HG03432 (cell line): ENCODE results near the gene CCR2.

Experiments
- ATAC-seq: cut with Tn5 transposase; IDR thresholded peaks from one replicate; pipeline ENCODE4 v1.9.1; 2021; ENCODE audit warnings: mild to moderate bottlenecking, moderate library complexity; ENCODE audit not compliant: unreplicated experiment

Gene CCR2

GRCh38 chr3:46354478-46354877, 567 bp downstream of the CCR2 start:
- ATAC-seq = no peak

- ATAC-seq = no peak
These were observed 1.1 kb downstream of the CCR2 start for GRCh38 chr3:46354984-46355383.

GRCh38 chr3:46356276-46356675, 2.4 kb downstream of the CCR2 start:
- ATAC-seq = no peak

GRCh38 chr3:46356909-46357308, 3.0 kb downstream of the CCR2 start:
- no peak for ATAC-seq

DNA sequence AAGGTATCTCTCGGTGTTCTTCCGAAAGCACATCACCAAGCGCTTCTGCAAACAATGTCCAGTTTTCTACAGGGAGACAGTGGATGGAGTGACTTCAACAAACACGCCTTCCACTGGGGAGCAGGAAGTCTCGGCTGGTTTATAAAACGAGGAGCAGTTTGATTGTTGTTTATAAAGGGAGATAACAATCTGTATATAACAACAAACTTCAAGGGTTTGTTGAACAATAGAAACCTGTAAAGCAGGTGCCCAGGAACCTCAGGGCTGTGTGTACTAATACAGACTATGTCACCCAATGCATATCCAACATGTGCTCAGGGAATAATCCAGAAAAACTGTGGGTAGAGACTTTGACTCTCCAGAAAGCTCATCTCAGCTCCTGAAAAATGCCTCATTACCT, 4.6 kb downstream of the CCR2 start:
- no peak for ATAC-seq

DNA sequence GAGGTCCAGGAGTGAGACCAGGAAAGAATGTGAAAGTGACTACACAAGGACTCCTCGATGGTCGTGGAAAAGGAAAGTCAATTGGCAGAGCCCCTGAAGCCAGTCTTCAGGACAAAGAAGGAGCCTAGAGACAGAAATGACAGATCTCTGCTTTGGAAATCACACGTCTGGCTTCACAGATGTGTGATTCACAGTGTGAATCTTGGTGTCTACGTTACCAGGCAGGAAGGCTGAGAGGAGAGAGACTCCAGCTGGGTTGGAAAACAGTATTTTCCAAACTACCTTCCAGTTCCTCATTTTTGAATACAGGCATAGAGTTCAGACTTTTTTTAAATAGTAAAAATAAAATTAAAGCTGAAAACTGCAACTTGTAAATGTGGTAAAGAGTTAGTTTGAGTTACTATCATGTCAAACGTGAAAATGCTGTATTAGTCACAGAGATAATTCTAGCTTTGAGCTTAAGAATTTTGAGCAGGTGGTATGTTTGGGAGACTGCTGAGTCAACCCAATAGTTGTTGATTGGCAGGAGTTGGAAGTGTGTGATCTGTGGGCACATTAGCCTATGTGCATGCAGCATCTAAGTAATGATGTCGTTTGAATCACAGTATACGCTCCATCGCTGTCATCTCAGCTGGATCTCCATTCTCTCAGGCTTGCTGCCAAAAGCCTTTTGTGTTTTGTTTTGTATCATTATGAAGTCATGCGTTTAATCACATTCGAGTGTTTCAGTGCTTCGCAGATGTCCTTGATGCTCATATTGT, 6.0 kb downstream of the CCR2 start:
- ATAC-seq = peak; percentile 67

GRCh38 chr3:46360907-46361306, 7.0 kb downstream of the CCR2 start:
- no peak for ATAC-seq

DNA sequence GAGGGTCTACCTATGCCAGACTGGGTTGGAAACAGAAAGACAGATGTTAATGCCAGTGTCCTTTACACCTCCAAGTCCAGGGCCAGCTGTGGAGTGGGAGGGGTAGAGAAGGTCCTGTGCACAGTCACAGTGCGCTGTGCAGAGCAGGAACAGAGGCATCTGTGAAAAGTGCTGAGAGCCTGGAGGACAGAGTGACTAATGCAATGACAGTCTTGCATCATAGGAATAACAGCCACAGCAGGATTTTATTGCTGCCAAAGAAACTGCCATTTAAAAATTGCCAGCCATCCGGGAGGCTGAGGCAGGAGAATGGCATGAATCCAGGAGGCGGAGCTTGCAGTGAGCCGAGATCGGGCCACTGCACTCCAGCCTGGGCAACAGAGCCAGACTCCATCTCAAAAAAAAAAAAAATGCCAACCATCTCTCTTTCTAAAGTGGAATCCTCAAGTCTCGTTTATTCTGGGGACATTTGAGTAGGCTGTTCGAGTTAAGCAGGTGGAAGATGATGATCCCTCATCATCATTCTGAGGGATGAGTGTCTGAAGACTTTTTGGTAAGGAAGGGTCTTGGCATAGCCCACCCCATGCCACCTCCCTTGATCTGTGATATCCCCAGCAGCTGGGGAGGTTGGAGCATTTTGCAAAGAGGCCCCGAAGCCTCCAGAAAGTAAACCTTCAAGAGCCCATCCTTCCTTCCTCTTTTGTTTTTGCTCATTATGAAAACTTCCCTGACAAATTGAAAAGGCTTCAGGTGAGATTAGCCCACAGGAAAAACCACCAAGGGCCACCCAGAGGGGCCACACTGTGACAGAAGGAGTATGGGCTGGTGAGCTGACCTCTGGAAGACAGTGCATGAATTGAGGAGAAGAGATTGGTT, 7.7 kb downstream of the CCR2 start:
- no peak for ATAC-seq

GRCh38 chr3:46365041-46365440, 11.1 kb downstream of the CCR2 start:
- no peak for ATAC-seq

GRCh38 chr3:46365737-46366524, 12.0 kb downstream of the CCR2 start:
- no peak for ATAC-seq

- no peak for ATAC-seq
These were observed 13.9 kb downstream of the CCR2 start for GRCh38 chr3:46367811-46368210.

GRCh38 chr3:46368569-46368968, 14.7 kb downstream of the CCR2 start:
- ATAC-seq = no peak

- ATAC-seq = no peak
These were observed 15.2 kb downstream of the CCR2 start for GRCh38 chr3:46369151-46369550.

DNA sequence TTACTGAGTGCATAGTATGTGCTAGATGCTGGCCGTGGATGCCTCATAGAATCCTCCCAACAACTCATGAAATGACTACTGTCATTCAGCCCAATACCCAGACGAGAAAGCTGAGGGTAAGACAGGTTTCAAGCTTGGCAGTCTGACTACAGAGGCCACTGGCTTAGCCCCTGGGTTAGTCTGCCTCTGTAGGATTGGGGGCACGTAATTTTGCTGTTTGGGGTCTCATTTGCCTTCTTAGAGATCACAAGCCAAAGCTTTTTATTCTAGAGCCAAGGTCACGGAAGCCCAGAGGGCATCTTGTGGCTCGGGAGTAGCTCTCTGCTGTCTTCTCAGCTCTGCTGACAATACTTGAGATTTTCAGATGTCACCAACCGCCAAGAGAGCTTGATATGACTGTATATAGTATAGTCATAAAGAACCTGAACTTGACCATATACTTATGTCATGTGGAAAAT, 15.8 kb downstream of the CCR2 start:
- peak; percentile 64 for ATAC-seq

GRCh38 chr3:46370839-46371518, 17.1 kb downstream of the CCR2 start, which contains the start of gene CCR5:
CCR5 (plus strand) TSS chr3:46370946; CDS start chr3:46372903, 1,957 bp downstream.
- ATAC-seq = no peak

GRCh38 chr3:46371519-46372340, 17.8 kb downstream of the CCR2 start:
- no peak for ATAC-seq

DNA sequence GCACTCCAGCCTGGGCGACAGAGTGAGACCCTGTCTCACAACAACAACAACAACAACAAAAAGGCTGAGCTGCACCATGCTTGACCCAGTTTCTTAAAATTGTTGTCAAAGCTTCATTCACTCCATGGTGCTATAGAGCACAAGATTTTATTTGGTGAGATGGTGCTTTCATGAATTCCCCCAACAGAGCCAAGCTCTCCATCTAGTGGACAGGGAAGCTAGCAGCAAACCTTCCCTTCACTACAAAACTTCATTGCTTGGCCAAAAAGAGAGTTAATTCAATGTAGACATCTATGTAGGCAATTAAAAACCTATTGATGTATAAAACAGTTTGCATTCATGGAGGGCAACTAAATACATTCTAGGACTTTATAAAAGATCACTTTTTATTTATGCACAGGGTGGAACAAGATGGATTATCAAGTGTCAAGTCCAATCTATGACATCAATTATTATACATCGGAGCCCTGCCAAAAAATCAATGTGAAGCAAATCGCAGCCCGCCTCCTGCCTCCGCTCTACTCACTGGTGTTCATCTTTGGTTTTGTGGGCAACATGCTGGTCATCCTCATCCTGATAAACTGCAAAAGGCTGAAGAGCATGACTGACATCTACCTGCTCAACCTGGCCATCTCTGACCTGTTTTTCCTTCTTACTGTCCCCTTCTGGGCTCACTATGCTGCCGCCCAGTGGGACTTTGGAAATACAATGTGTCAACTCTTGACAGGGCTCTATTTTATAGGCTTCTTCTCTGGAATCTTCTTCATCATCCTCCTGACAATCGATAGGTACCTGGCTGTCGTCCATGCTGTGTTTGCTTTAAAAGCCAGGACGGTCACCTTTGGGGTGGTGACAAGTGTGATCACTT, 18.8 kb downstream of the CCR2 start:
- ATAC-seq = no peak

DNA sequence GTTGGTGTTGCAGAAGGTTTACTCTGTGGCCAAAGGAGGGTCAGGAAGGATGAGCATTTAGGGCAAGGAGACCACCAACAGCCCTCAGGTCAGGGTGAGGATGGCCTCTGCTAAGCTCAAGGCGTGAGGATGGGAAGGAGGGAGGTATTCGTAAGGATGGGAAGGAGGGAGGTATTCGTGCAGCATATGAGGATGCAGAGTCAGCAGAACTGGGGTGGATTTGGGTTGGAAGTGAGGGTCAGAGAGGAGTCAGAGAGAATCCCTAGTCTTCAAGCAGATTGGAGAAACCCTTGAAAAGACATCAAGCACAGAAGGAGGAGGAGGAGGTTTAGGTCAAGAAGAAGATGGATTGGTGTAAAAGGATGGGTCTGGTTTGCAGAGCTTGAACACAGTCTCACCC, 20.8 kb downstream of the CCR2 start:
- ATAC-seq = no peak

- ATAC-seq = no peak
These were observed 21.3 kb downstream of the CCR2 start for GRCh38 chr3:46375218-46375617.
